Fibroblast of lung (primary cell): Measurements from ENCODE around the gene LPCAT1. TPM values are rescaled to one million over a fixed set of nuclear protein-coding genes. Genes with fewer than 3 reads are reported as not detected.
A peak's percentile ranks its signal among the peaks of the same experiment; 100 is the strongest.
"Not testable (repeated sequence)": the region's sequence is repeated elsewhere in the genome, so short reads cannot be mapped to it uniquely, and the experiment has no call there.

Experiments
- DNase-seq, 2 donors: peaks; one replicate each; pipeline versions ENCODE4 v3.0.0 to v3.0.0-alpha.2; 2010; ENCODE audit warnings: low read depth in 2 of 2
- H2AFZ ChIP-seq: 2 replicates; pipeline ENCODE4 v1.5.1; 2012; ENCODE audit warnings: low read length, control low read depth, inconsistent platforms
- H3K27ac ChIP-seq: 2 replicates; pipeline ENCODE4 v1.5.1; 2011; ENCODE audit warnings: low read length, control low read depth; ENCODE audit not compliant: insufficient read depth
- H3K27me3 ChIP-seq: 2 replicates; pipeline ENCODE4 v1.5.1; 2011; ENCODE audit warnings: mild to moderate bottlenecking, low read length; ENCODE audit not compliant: control insufficient read depth, insufficient read depth
- H3K36me3 ChIP-seq: 2 replicates; pipeline ENCODE4 v1.5.1; 2011; ENCODE audit warnings: low read length; ENCODE audit not compliant: control insufficient read depth, insufficient read depth
- H3K4me1 ChIP-seq: 2 replicates; pipeline ENCODE4 v1.5.1; 2011; ENCODE audit warnings: low read length; ENCODE audit not compliant: control insufficient read depth, insufficient read depth; ENCODE audit errors: extremely low read depth
- H3K4me2 ChIP-seq: 2 replicates; pipeline ENCODE4 v1.5.1; 2011; ENCODE audit warnings: low read length, control low read depth; ENCODE audit not compliant: insufficient read depth; ENCODE audit errors: extremely low read depth
- H3K4me3 ChIP-seq, 4 experiments: fragments of 200-600 bp in 1 of 4; sonication (generic) in 1 of 4; replicated peaks in 1 of 4; 2 replicates each; pipeline ENCODE4 v1.5.1; 2011 to 2016; ENCODE audit warnings: low read length in 4 of 4, low read depth in 3 of 4, mild to moderate bottlenecking in 3 of 4, control low read depth in 2 of 4, inconsistent platforms in 1 of 4, mixed read lengths in 1 of 4; ENCODE audit not compliant: insufficient read depth in 1 of 4; ENCODE audit errors: control extremely low read depth in 1 of 4
- H3K79me2 ChIP-seq: 2 replicates; pipeline ENCODE4 v1.5.1; 2012; ENCODE audit warnings: mild to moderate bottlenecking, low read length, inconsistent platforms; ENCODE audit not compliant: control insufficient read depth, insufficient read depth
- H3K9ac ChIP-seq: 2 replicates; pipeline ENCODE4 v1.5.1; 2011; ENCODE audit warnings: mild to moderate bottlenecking, low read length, control low read depth; ENCODE audit not compliant: insufficient read depth
- H3K9me3 ChIP-seq: 2 replicates; pipeline ENCODE4 v1.5.1; 2012; ENCODE audit warnings: low read depth, low read length; ENCODE audit not compliant: control insufficient read depth, insufficient read depth
- H4K20me1 ChIP-seq: 2 replicates; pipeline ENCODE4 v1.5.1; 2011; ENCODE audit warnings: low read length; ENCODE audit not compliant: control insufficient read depth, insufficient read depth; ENCODE audit errors: extremely low read depth
- CTCF ChIP-seq, 2 donors: IDR thresholded peaks in 1 of 2; conservative IDR thresholded peaks in 1 of 2; 1 replicate in 1 of 2; 2 replicates in 1 of 2; pipeline ENCODE4 v1.5.1; 2011 to 2012; ENCODE audit warnings: low read length in 2 of 2, control low read depth in 1 of 2, inconsistent platforms in 1 of 2, low read depth in 1 of 2, mild to moderate bottlenecking in 1 of 2
- EZH2 ChIP-seq: IDR thresholded peaks from 2 replicates; pipeline ENCODE4 v1.5.1; 2012; ENCODE audit warnings: low read length, control low read depth, mild to moderate bottlenecking; ENCODE audit errors: missing control alignments
- polyA plus RNA-seq, 2 donors: library from polyadenylated mRNA; depleted of rRNA in 1 of 2; stranded (reverse) in 1 of 2; unstranded in 1 of 2; fragments of >200 nt; gene quantifications; 2 replicates each; pipeline ENCODE4 v1.2.1, GENCODE V29; 2011 to 2012; ENCODE audit warnings: missing spikeins in 1 of 2
- total RNA-seq: library from RNA; depleted of rRNA; stranded (reverse); fragments of >200 nt; gene quantifications from 2 replicates; pipeline ENCODE4 v1.2.1, GENCODE V29; 2014

The LPCAT1 gene
- total and polyA plus RNA-seq, 2 donors (not counting 1 experiment from before 2014, with no cell fraction given) = 50.8 to 65.2 TPM

- no peak overlapping the region for H2AFZ ChIP-seq
- H3K27me3 ChIP-seq = no peaks in the 10 kb centered on the region
- peak overlapping the region; percentile 46 for H3K27ac ChIP-seq
- TF ChIP-seq CTCF (conservative IDR thresholded peaks at IDR 0.05 in 1 of 2, IDR thresholded peaks at IDR 0.05 in 1 of 2; ENCODE audit: low read depth in 1 of 2, low read length in 2 of 2) = no peak
- no peak overlapping the region for H3K4me3 ChIP-seq
- no peaks in the 10 kb centered on the region for H3K79me2 ChIP-seq
- H3K4me1 ChIP-seq = peaks cover 16% of the 10 kb centered on the region
- H3K4me2 ChIP-seq = peak overlapping the region; percentile 67
- peak; percentile 85 to 93 for DNase-seq
- H3K36me3 ChIP-seq = no peaks in the 10 kb centered on the region
- H4K20me1 ChIP-seq = no peaks in the 10 kb centered on the region
- H3K9me3 ChIP-seq = no peaks in the 10 kb centered on the region
- H3K9ac ChIP-seq = no peak overlapping the region
Measured at GRCh38 chr5:1568201-1568979, 44.6 kb upstream of the LPCAT1 start.

- not testable (repeated sequence) for H3K9me3 ChIP-seq, H2AFZ ChIP-seq, H3K79me2 ChIP-seq, DNase-seq, H4K20me1 ChIP-seq, H3K27me3 ChIP-seq, H3K4me3 ChIP-seq, H3K36me3 ChIP-seq, H3K9ac ChIP-seq
- H3K27ac ChIP-seq = peak overlapping the region; percentile 46
- H3K4me2 ChIP-seq = peak overlapping the region; percentile 67
- H3K4me1 ChIP-seq = peaks cover 16% of the 10 kb centered on the region
Measured at GRCh38 chr5:1567527-1568200, 43.9 kb upstream of the LPCAT1 start.

- Histone ChIP-seq H3K79me2 (no peaks in the 10 kb centered on the region), H3K36me3 (no peaks in the 10 kb centered on the region), H3K9me3 (no peaks in the 10 kb centered on the region), H3K9ac (peak overlapping the region; percentile 1), H3K4me2 (no peak overlapping the region), H3K27ac (no peak overlapping the region), H4K20me1 (no peaks in the 10 kb centered on the region), H3K27me3 (no peaks in the 10 kb centered on the region), H3K4me1 (peaks cover 16% of the 10 kb centered on the region), H3K4me3 (no peak overlapping the region), H2AFZ (no peak overlapping the region)
- DNase-seq = no peak
- no peak for TF ChIP-seq CTCF (conservative IDR thresholded peaks at IDR 0.05 in 1 of 2, IDR thresholded peaks at IDR 0.05 in 1 of 2; ENCODE audit: low read depth in 1 of 2, low read length in 2 of 2)
- no peak for TF ChIP-seq EZH2
Measured at GRCh38 chr5:1565737-1566734, 42.3 kb upstream of the LPCAT1 start.
